ENCODE data around the gene ARF4.

The ARF4 gene

GRCh38 chr3:57577801-57578200 is 19.3 kb downstream of the ARF4 start:
- no peaks in the 10 kb centered on the region for H3K9me3 ChIP-seq (ENCODE audit: control insufficient read depth, low read length)
- DNase-seq (ENCODE audit: low read depth), result no peak
- peaks cover 23% of the 10 kb centered on the region for H3K4me1 ChIP-seq (ENCODE audit: control insufficient read depth, insufficient read depth, low read length)
- H3K36me3 ChIP-seq (ENCODE audit: control insufficient read depth, insufficient read depth, low read length, severe bottlenecking), result peaks cover 95% of the 10 kb centered on the region
- no peaks in the 10 kb centered on the region for H3K27me3 ChIP-seq (replicated peaks; ENCODE audit: control insufficient read depth, insufficient read depth, low read length)
- no peak overlapping the region for H3K4me3 ChIP-seq (ENCODE audit: low read length)
- H3K9ac ChIP-seq (ENCODE audit: low read length), result no peak overlapping the region

DNA sequence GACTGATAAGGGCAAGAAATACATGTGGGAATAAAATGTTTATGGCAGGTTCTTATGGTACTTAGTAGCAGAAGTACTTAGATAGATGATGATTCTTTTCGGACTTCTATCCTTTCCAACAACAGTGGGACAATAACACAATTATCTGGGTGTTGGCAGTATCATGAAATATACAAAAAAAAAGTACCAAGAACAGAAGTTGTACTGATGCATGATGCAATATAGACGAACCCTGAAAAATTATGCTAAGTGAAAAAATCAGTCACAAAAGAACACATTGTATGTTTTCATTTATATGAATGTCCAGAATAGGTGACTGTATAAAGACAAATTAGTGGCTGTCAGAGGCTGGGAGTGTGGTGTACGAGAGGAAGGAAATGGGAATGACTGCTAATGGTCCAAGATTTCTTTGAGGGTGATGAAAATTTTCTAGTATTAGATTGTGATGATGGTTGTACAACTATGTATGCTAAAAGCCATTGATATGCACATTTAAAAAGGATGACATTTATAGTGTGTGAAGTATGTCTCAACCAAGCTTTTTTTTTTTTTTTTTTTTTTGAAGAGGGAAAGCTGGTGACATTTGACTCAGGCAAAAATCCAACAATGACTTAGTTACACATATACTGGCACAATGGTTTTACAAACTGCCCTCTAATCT is 21.0 kb downstream of the ARF4 start:
- Histone ChIP-seq H3K4me3 (ENCODE audit: low read length) (no peak overlapping the region), H3K4me1 (ENCODE audit: control insufficient read depth, insufficient read depth, low read length) (peaks cover 32% of the 10 kb centered on the region), H3K27me3 (replicated peaks; ENCODE audit: control insufficient read depth, insufficient read depth, low read length) (no peaks in the 10 kb centered on the region), H3K36me3 (ENCODE audit: control insufficient read depth, insufficient read depth, low read length, severe bottlenecking) (peaks cover 94% of the 10 kb centered on the region), H3K9me3 (ENCODE audit: control insufficient read depth, low read length) (no peaks in the 10 kb centered on the region), H3K9ac (ENCODE audit: low read length) (no peak overlapping the region)
- no peak for DNase-seq (ENCODE audit: low read depth)

GRCh38 chr3:57572096-57572495 is 25.0 kb downstream of the ARF4 start:
- Histone ChIP-seq H3K4me1 (ENCODE audit: control insufficient read depth, insufficient read depth, low read length) (peaks cover 27% of the 10 kb centered on the region), H3K27me3 (replicated peaks; ENCODE audit: control insufficient read depth, insufficient read depth, low read length) (no peaks in the 10 kb centered on the region), H3K9ac (ENCODE audit: low read length) (no peak overlapping the region), H3K36me3 (ENCODE audit: control insufficient read depth, insufficient read depth, low read length, severe bottlenecking) (peaks cover 94% of the 10 kb centered on the region), H3K9me3 (ENCODE audit: control insufficient read depth, low read length) (no peaks in the 10 kb centered on the region), H3K4me3 (ENCODE audit: low read length) (no peak overlapping the region)
- no peak for DNase-seq (ENCODE audit: low read depth)

DNA sequence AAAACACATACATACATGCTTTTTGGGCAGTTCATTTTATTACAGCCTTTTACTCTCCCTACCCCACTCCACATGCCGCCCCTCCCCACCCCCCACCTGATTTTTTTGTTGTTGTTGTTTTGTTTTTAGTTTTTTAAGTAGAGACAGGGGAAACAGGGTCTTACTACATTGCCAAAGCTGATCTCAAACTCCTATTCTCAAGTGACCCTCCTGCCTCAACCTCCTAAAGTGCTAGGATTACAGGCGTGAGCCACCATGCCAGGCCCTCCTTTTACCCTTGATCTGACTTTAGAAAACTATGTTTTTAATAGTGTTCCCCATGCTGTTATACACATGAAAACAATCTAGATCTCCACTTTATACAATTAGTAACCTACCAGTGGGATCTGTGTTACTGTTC is 26.3 kb downstream of the ARF4 start:
- DNase-seq (ENCODE audit: low read depth), result no peak
- no peaks in the 10 kb centered on the region for H3K27me3 ChIP-seq (replicated peaks; ENCODE audit: control insufficient read depth, insufficient read depth, low read length)
- H3K4me1 ChIP-seq (ENCODE audit: control insufficient read depth, insufficient read depth, low read length), result peaks cover 15% of the 10 kb centered on the region
- H3K36me3 ChIP-seq (ENCODE audit: control insufficient read depth, insufficient read depth, low read length, severe bottlenecking), result peaks cover 95% of the 10 kb centered on the region
- no peak overlapping the region for H3K4me3 ChIP-seq (ENCODE audit: low read length)
- no peaks in the 10 kb centered on the region for H3K9me3 ChIP-seq (ENCODE audit: control insufficient read depth, low read length)
- H3K9ac ChIP-seq (ENCODE audit: low read length), result no peak overlapping the region

GRCh38 chr3:57569859-57570450 is 27.2 kb downstream of the ARF4 start:
- Histone ChIP-seq H3K9ac (ENCODE audit: low read length) (no peak overlapping the region), H3K4me1 (ENCODE audit: control insufficient read depth, insufficient read depth, low read length) (peaks cover 9% of the 10 kb centered on the region), H3K36me3 (ENCODE audit: control insufficient read depth, insufficient read depth, low read length, severe bottlenecking) (peaks cover 94% of the 10 kb centered on the region), H3K4me3 (ENCODE audit: low read length) (no peak overlapping the region), H3K9me3 (ENCODE audit: control insufficient read depth, low read length) (no peaks in the 10 kb centered on the region), H3K27me3 (replicated peaks; ENCODE audit: control insufficient read depth, insufficient read depth, low read length) (no peaks in the 10 kb centered on the region)
- no peak for DNase-seq (ENCODE audit: low read depth)

DNA sequence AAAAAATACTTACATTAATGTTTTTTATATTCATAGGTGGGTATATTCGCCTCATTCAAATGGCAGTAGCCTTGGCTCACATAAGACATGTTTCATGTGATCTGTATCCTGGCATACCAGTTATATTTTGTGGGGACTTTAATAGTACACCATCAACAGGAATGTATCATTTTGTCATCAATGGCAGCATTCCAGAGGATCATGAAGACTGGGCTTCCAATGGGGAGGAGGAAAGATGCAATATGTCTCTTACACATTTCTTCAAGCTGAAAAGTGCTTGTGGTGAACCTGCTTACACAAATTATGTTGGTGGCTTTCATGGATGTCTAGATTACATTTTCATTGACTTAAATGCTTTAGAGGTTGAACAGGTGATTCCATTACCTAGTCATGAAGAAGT is 37.6 kb downstream of the ARF4 start:
- DNase-seq (ENCODE audit: low read depth), result peak; percentile 50
- H3K36me3 ChIP-seq (ENCODE audit: control insufficient read depth, insufficient read depth, low read length, severe bottlenecking), result peaks cover 21% of the 10 kb centered on the region
- H3K4me3 ChIP-seq (ENCODE audit: low read length), result peak overlapping the region; percentile 20
- H3K9me3 ChIP-seq (ENCODE audit: control insufficient read depth, low read length), result no peaks in the 10 kb centered on the region
- H3K9ac ChIP-seq (ENCODE audit: low read length), result no peak overlapping the region
- H3K4me1 ChIP-seq (ENCODE audit: control insufficient read depth, insufficient read depth, low read length), result peaks cover 44% of the 10 kb centered on the region
- no peaks in the 10 kb centered on the region for H3K27me3 ChIP-seq (replicated peaks; ENCODE audit: control insufficient read depth, insufficient read depth, low read length)

DNA sequence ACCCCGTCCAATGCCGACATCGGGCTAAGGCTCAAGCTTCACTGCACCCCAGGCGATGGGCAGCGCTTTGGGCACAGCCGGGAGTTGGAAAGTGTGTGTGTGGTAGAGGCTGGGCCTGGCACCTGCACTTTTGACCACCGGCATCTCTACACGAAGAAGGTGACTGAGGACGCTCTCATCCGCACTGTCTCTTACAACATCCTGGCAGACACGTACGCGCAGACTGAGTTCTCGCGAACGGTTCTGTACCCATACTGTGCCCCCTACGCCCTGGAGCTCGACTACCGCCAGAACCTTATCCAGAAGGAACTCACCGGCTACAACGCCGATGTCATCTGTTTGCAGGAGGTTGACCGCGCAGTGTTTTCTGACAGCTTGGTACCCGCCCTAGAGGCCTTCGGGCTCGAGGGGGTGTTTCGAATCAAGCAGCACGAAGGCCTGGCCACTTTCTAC is 40.0 kb downstream of the ARF4 start:
- Histone ChIP-seq H3K36me3 (ENCODE audit: control insufficient read depth, insufficient read depth, low read length, severe bottlenecking) (peaks cover 15% of the 10 kb centered on the region), H3K27me3 (replicated peaks; ENCODE audit: control insufficient read depth, insufficient read depth, low read length) (no peaks in the 10 kb centered on the region), H3K4me1 (ENCODE audit: control insufficient read depth, insufficient read depth, low read length) (peaks cover 34% of the 10 kb centered on the region), H3K9me3 (ENCODE audit: control insufficient read depth, low read length) (no peaks in the 10 kb centered on the region), H3K4me3 (ENCODE audit: low read length) (peak overlapping the region; percentile 98), H3K9ac (ENCODE audit: low read length) (peak overlapping the region; percentile 93)
- DNase-seq (ENCODE audit: low read depth), result peak; percentile 66

- H3K4me3 ChIP-seq (ENCODE audit: low read length), result peak overlapping the region; percentile 98
- H3K9ac ChIP-seq (ENCODE audit: low read length), result peak overlapping the region; percentile 93
- no peaks in the 10 kb centered on the region for H3K9me3 ChIP-seq (ENCODE audit: control insufficient read depth, low read length)
- H3K4me1 ChIP-seq (ENCODE audit: control insufficient read depth, insufficient read depth, low read length), result peaks cover 33% of the 10 kb centered on the region
- DNase-seq (ENCODE audit: low read depth), result peak; percentile 56
- H3K27me3 ChIP-seq (replicated peaks; ENCODE audit: control insufficient read depth, insufficient read depth, low read length), result no peaks in the 10 kb centered on the region
- peaks cover 14% of the 10 kb centered on the region for H3K36me3 ChIP-seq (ENCODE audit: control insufficient read depth, insufficient read depth, low read length, severe bottlenecking)
Observed at GRCh38 chr3:57556459-57557084, 40.6 kb downstream of the ARF4 start.

- Histone ChIP-seq H3K9ac (ENCODE audit: low read length) (peak within 1 kb of the TSS; percentile 93), H3K36me3 (ENCODE audit: control insufficient read depth, insufficient read depth, low read length, severe bottlenecking) (peaks cover 10% of the 10 kb centered on the region), H3K4me3 (ENCODE audit: low read length) (peak within 1 kb of the TSS; percentile 98), H3K9me3 (ENCODE audit: control insufficient read depth, low read length) (no peaks in the 10 kb centered on the region), H3K27me3 (replicated peaks; ENCODE audit: control insufficient read depth, insufficient read depth, low read length) (no peaks in the 10 kb centered on the region), H3K4me1 (ENCODE audit: control insufficient read depth, insufficient read depth, low read length) (peaks cover 31% of the 10 kb centered on the region)
- peak; percentile 95 for DNase-seq (ENCODE audit: low read depth)
Observed at GRCh38 chr3:57555738-57556458, 41.2 kb downstream of the ARF4 start, which contains the start of gene PDE12. Gene PDE12 (plus strand): TSS chr3:57556274. CDS start chr3:57556380, 106 bp downstream.

DNA sequence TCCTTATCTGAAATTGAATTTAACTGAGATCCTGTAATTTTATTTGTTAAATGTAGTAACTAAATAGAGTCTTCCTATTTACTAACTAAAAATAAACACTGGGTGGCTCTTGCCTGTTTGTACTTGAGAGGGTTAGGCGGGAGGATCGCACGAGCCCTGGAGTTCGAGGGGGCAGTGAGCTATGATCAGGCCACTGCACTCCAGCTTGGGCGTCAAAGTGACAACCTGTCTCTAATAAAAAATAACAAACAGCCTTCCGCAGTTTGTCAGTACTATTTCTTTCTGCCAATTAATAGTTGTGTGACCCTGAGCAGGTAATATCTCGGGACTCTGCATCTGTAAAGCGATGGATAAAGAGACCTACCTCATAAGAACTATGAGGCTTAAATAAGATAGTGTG is 41.8 kb downstream of the ARF4 start:
- H3K4me3 ChIP-seq (ENCODE audit: low read length), result peak overlapping the region; percentile 98
- peaks cover 6% of the 10 kb centered on the region for H3K36me3 ChIP-seq (ENCODE audit: control insufficient read depth, insufficient read depth, low read length, severe bottlenecking)
- no peak for DNase-seq (ENCODE audit: low read depth)
- peaks cover 27% of the 10 kb centered on the region for H3K4me1 ChIP-seq (ENCODE audit: control insufficient read depth, insufficient read depth, low read length)
- H3K27me3 ChIP-seq (replicated peaks; ENCODE audit: control insufficient read depth, insufficient read depth, low read length), result no peaks in the 10 kb centered on the region
- H3K9ac ChIP-seq (ENCODE audit: low read length), result peak overlapping the region; percentile 93
- no peaks in the 10 kb centered on the region for H3K9me3 ChIP-seq (ENCODE audit: control insufficient read depth, low read length)

GRCh38 chr3:57546616-57547015 is 50.5 kb downstream of the ARF4 start:
- peaks cover 10% of the 10 kb centered on the region for H3K4me1 ChIP-seq (ENCODE audit: control insufficient read depth, insufficient read depth, low read length)
- no peak for DNase-seq (ENCODE audit: low read depth)
- H3K9me3 ChIP-seq (ENCODE audit: control insufficient read depth, low read length), result no peaks in the 10 kb centered on the region
- H3K27me3 ChIP-seq (replicated peaks; ENCODE audit: control insufficient read depth, insufficient read depth, low read length), result no peaks in the 10 kb centered on the region
- H3K9ac ChIP-seq (ENCODE audit: low read length), result no peak overlapping the region
- no peak overlapping the region for H3K4me3 ChIP-seq (ENCODE audit: low read length)
- no peaks in the 10 kb centered on the region for H3K36me3 ChIP-seq (ENCODE audit: control insufficient read depth, insufficient read depth, low read length, severe bottlenecking)
